ENCODE results near the gene PLCH2. TPM values are rescaled to one million over a fixed set of nuclear protein-coding genes. Genes with fewer than 3 reads are reported as not detected.

The PLCH2 gene
- total and polyA plus RNA-seq, 9 of the 15 experiments (the other 6 are each of a cell fraction or from before 2014, with no cell fraction given), result 0.16 TPM; not detected in 8

GRCh38 chr1:2545754-2546514 is 69.8 kb downstream of the PLCH2 start (continued):
- TF ChIP-seq, protein P1, sequence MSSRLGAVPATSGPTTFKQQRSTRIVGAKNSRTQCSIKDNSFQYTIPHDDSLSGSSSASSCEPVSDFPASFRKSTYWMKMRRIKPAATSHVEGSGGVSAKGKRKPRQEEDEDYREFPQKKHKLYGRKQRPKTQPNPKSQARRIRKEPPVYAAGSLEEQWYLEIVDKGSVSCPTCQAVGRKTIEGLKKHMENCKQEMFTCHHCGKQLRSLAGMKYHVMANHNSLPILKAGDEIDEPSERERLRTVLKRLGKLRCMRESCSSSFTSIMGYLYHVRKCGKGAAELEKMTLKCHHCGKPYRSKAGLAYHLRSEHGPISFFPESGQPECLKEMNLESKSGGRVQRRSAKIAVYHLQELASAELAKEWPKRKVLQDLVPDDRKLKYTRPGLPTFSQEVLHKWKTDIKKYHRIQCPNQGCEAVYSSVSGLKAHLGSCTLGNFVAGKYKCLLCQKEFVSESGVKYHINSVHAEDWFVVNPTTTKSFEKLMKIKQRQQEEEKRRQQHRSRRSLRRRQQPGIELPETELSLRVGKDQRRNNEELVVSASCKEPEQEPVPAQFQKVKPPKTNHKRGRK (tag; IDR thresholded peaks at IDR 0.05), result no peak
- TF ChIP-seq ZBTB17 (CRISPR knock-in tag; IDR thresholded peaks at IDR 0.05), result no peak
- TF ChIP-seq POLR2H (tag; IDR thresholded peaks at IDR 0.05; ENCODE audit: low read depth), result no peak
- TF ChIP-seq ZNF197 (CRISPR knock-in tag; IDR thresholded peaks at IDR 0.05; ENCODE audit: low read depth), result no peak
- TF ChIP-seq PBX2 (CRISPR knock-in tag; IDR thresholded peaks at IDR 0.05; ENCODE audit: low read depth), result 0 out of 2 replicates have a peak, but pooled peaks have one; percentile 4
- no peak for TF ChIP-seq PBX2 (tag; conservative IDR thresholded peaks at IDR 0.05; ENCODE audit: low read depth)
- TF ChIP-seq RERE (CRISPR knock-in tag; IDR thresholded peaks at IDR 0.05; ENCODE audit: borderline replicate concordance), result 0 out of 2 replicates have a peak, but pooled peaks have one; percentile 13
- TF ChIP-seq ILF3 (IDR thresholded peaks at IDR 0.05; ENCODE audit: borderline replicate concordance), result no peak; the same call in 1 of the 2 replicates
- TF ChIP-seq, protein P2, sequence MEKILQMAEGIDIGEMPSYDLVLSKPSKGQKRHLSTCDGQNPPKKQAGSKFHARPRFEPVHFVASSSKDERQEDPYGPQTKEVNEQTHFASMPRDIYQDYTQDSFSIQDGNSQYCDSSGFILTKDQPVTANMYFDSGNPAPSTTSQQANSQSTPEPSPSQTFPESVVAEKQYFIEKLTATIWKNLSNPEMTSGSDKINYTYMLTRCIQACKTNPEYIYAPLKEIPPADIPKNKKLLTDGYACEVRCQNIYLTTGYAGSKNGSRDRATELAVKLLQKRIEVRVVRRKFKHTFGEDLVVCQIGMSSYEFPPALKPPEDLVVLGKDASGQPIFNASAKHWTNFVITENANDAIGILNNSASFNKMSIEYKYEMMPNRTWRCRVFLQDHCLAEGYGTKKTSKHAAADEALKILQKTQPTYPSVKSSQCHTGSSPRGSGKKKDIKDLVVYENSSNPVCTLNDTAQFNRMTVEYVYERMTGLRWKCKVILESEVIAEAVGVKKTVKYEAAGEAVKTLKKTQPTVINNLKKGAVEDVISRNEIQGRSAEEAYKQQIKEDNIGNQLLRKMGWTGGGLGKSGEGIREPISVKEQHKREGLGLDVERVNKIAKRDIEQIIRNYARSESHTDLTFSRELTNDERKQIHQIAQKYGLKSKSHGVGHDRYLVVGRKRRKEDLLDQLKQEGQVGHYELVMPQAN (IDR thresholded peaks at IDR 0.05; ENCODE audit: borderline replicate concordance), result peak; percentile 52; the same call in 1 of the 2 replicates
- TF ChIP-seq ETS1 (conservative IDR thresholded peaks at IDR 0.05; ENCODE audit: control insufficient read depth, low read depth, low read length), result peak; percentile 39; the same call in 1 of the 2 replicates
- no peak for TF ChIP-seq HIVEP1 (CRISPR knock-in tag; IDR thresholded peaks at IDR 0.05)
- peak; percentile 50; the same call in 1 of the 2 replicates for TF ChIP-seq EGR1 (conservative IDR thresholded peaks at IDR 0.05)
- peak; percentile 78; the same call in 1 of the 2 replicates for TF ChIP-seq RB1 (IDR thresholded peaks at IDR 0.05; ENCODE audit: low read depth)
